A172 (cell line): ENCODE measurements around the gene DNAH11. TPM values are rescaled to one million over a fixed set of nuclear protein-coding genes. Genes with fewer than 3 reads are reported as not detected.

Experiments
- total RNA-seq: library from RNA; depleted of rRNA; stranded (reverse); fragments of >200 nt; shearing (Covaris generic); gene quantifications from 2 replicates; pipeline ENCODE4 v1.2.3, GENCODE V29; 2014; rRNA removed

Gene DNAH11
- total RNA-seq, 1 experiment from 2014 or later, result 12.6 TPM

Other genes starting within 250 kb of the DNAH11 start
- gene SP4, start 115.0 kb upstream of the DNAH11 start, total RNA-seq, result 9.8 and 11.3 TPM in 2 replicates